ENCODE data around the gene LCE5A. TPM values are rescaled to one million over a fixed set of nuclear protein-coding genes. Genes with fewer than 3 reads are reported as not detected.

LCE5A gene
- polyA plus RNA-seq, 1 donor (not counting 4 experiments of a cell fraction or from before 2014, with no cell fraction given): not detected

DNA sequence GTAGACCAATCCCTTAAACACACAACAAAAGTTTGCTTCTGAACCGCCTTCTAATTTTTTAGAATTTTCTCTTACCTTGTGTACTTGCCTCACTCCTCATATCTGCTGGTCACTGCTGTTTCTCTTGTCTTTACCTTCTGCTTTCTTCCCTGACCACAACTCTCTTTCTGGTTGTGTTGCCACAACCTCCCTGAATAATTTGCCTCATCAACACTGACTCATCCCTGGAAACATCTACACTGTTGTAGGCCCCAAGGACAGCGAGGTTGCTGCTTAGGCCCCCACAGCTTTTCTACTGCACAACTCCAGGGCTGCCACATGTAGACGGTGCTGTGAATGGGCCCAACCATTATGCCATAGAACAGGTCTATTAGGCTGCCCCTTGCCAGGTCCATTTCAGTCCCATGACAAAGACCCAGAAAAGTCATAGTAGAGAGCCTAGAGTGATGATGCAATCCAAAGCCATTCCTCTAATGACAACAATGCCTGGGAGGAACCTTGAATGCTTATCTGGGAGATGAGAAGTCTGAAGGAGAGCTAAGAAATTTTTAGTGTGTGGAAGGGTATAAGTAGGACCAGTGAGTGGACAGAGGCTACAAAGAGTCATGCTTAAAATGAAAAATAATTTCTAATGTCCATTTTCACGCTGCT, 36.6 kb upstream of the LCE5A start:
- Histone ChIP-seq H3K4me1 (ENCODE audit: control insufficient read depth, extremely low read depth, insufficient read depth, low read length) (peaks cover 7% of the 10 kb centered on the region), H3K9me3 (ENCODE audit: control insufficient read depth, low read depth, low read length) (peaks cover 9% of the 10 kb centered on the region), H3K79me2 (ENCODE audit: control insufficient read depth, insufficient read depth, low read length) (no peaks in the 10 kb centered on the region), H3K4me3 (ENCODE audit: control insufficient read depth in 2 of 3, extremely low read depth in 1 of 3, insufficient read depth in 2 of 3, low read depth in 1 of 3, low read length in 3 of 3) (no peak overlapping the region), H2AFZ (ENCODE audit: control insufficient read depth, low read length) (no peak overlapping the region), H3K9ac (ENCODE audit: control insufficient read depth, extremely low read depth, insufficient read depth, low read length) (no peak overlapping the region), H3K36me3 (ENCODE audit: control insufficient read depth in 2 of 2, extremely low read depth in 1 of 2, insufficient read depth in 2 of 2, low read length in 2 of 2) (no peaks in the 10 kb centered on the region), H3K4me2 (ENCODE audit: control insufficient read depth, extremely low read depth, insufficient read depth, low read depth, low read length) (no peak overlapping the region), H3K9me1 (ENCODE audit: control insufficient read depth, extremely low read depth, insufficient read depth, low read length) (no peaks in the 10 kb centered on the region), H3K27ac (ENCODE audit: control insufficient read depth, insufficient read depth, low read length) (no peak overlapping the region), H4K20me1 (ENCODE audit: control insufficient read depth, extremely low read depth, insufficient read depth, low read length) (no peaks in the 10 kb centered on the region), H3K27me3 (ENCODE audit: control insufficient read depth, extremely low read depth, insufficient read depth, low read length) (no peaks in the 10 kb centered on the region)
- FAIRE-seq (peak; percentile 41), DNase-seq (ENCODE audit: low read depth, low spot score) (no peak)
- dilution Hi-C loops (cut with MboI; ENCODE audit: extremely low pct_ligation_motif_present, low sequenced_read_pairs): no loop called here
- TF ChIP-seq EZH2 (IDR thresholded peaks at IDR 0.05; ENCODE audit: low read length): no peak
- TF ChIP-seq, protein P1, sequence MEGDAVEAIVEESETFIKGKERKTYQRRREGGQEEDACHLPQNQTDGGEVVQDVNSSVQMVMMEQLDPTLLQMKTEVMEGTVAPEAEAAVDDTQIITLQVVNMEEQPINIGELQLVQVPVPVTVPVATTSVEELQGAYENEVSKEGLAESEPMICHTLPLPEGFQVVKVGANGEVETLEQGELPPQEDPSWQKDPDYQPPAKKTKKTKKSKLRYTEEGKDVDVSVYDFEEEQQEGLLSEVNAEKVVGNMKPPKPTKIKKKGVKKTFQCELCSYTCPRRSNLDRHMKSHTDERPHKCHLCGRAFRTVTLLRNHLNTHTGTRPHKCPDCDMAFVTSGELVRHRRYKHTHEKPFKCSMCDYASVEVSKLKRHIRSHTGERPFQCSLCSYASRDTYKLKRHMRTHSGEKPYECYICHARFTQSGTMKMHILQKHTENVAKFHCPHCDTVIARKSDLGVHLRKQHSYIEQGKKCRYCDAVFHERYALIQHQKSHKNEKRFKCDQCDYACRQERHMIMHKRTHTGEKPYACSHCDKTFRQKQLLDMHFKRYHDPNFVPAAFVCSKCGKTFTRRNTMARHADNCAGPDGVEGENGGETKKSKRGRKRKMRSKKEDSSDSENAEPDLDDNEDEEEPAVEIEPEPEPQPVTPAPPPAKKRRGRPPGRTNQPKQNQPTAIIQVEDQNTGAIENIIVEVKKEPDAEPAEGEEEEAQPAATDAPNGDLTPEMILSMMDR (optimal IDR thresholded peaks at IDR 0.05 in 1 of 3, IDR thresholded peaks at IDR 0.05 in 1 of 3, conservative IDR thresholded peaks at IDR 0.05 in 1 of 3; ENCODE audit: extremely low read depth in 1 of 3, insufficient read depth in 2 of 3, low read length in 3 of 3): no peak

DNA sequence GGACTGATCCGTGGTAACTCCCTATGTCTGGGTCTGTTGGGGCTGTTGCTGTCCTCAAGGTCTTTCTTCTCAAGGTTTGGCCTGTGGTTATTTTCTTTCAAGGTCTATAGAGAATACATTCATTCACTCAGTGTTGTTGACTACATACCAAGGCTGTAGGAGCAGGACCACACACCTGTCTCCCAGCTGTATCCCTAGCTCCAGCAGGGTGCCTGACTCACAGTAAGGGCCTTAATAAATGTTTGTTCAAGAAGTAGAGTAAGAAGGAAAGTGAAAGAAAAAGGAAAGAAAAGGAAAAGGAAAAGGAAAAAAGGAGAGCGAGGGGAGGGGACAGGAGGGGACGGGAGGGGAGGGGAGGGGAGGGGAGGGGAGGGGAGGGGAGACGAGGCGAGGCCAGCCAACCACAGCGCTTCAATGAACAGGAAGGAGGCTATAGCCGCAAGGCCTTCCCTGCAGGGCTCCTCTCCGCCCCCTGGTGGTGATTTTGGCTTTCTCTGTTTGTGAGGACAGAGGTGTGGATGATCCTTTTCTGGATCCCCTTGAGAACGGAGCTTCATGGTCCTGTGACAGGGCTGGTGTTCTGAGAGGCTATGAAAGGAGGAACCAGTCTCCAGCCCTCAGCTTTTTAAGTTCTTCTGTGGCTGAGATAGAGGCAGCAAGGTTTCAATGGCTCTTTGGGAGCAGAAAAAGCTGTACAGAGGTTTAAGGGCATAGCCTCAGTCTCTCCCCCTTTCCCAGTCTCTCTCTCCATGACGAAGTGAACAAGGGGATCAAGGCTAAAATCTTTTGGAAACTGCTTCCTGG, 30.6 kb upstream of the LCE5A start:
- no peak overlapping the region for H3K4me3 ChIP-seq (ENCODE audit: control insufficient read depth in 2 of 3, extremely low read depth in 1 of 3, insufficient read depth in 2 of 3, low read depth in 1 of 3, low read length in 3 of 3)
- FAIRE-seq: no peak
- no peaks in the 10 kb centered on the region for H3K36me3 ChIP-seq (ENCODE audit: control insufficient read depth in 2 of 2, extremely low read depth in 1 of 2, insufficient read depth in 2 of 2, low read length in 2 of 2)
- no peak overlapping the region for H3K9ac ChIP-seq (ENCODE audit: control insufficient read depth, extremely low read depth, insufficient read depth, low read length)
- H2AFZ ChIP-seq (ENCODE audit: control insufficient read depth, low read length): no peak overlapping the region
- peaks cover 9% of the 10 kb centered on the region for H3K9me3 ChIP-seq (ENCODE audit: control insufficient read depth, low read depth, low read length)
- dilution Hi-C loops (cut with MboI; ENCODE audit: extremely low pct_ligation_motif_present, low sequenced_read_pairs): no loop called here
- H3K9me1 ChIP-seq (ENCODE audit: control insufficient read depth, extremely low read depth, insufficient read depth, low read length): no peaks in the 10 kb centered on the region
- DNase-seq (ENCODE audit: low read depth, low spot score): no peak
- H3K4me2 ChIP-seq (ENCODE audit: control insufficient read depth, extremely low read depth, insufficient read depth, low read depth, low read length): no peak overlapping the region
- H4K20me1 ChIP-seq (ENCODE audit: control insufficient read depth, extremely low read depth, insufficient read depth, low read length): no peaks in the 10 kb centered on the region
- H3K4me1 ChIP-seq (ENCODE audit: control insufficient read depth, extremely low read depth, insufficient read depth, low read length): no peaks in the 10 kb centered on the region
- H3K79me2 ChIP-seq (ENCODE audit: control insufficient read depth, insufficient read depth, low read length): no peaks in the 10 kb centered on the region
- H3K27ac ChIP-seq (ENCODE audit: control insufficient read depth, insufficient read depth, low read length): no peak overlapping the region
- TF ChIP-seq, protein P1 (optimal IDR thresholded peaks at IDR 0.05 in 1 of 3, IDR thresholded peaks at IDR 0.05 in 1 of 3, conservative IDR thresholded peaks at IDR 0.05 in 1 of 3; ENCODE audit: extremely low read depth in 1 of 3, insufficient read depth in 2 of 3, low read length in 3 of 3): peak; percentile 55 to 72 (median 62)
- no peak for TF ChIP-seq EZH2 (IDR thresholded peaks at IDR 0.05; ENCODE audit: low read length)
- H3K27me3 ChIP-seq (ENCODE audit: control insufficient read depth, extremely low read depth, insufficient read depth, low read length): no peaks in the 10 kb centered on the region
